Pericardium fibroblast (primary cell): ENCODE results near the gene APBA1. TPM values are rescaled to one million over a fixed set of nuclear protein-coding genes. Genes with fewer than 3 reads are reported as not detected.

Source experiments
- total RNA-seq: library from RNA; depleted of rRNA; stranded (reverse); fragments of >200 nt; gene quantifications from 2 replicates; pipeline ENCODE4 v1.2.3, GENCODE V29; 2015

Gene APBA1
- total RNA-seq, result 3.7 and 11.3 TPM in 2 replicates

DNA sequence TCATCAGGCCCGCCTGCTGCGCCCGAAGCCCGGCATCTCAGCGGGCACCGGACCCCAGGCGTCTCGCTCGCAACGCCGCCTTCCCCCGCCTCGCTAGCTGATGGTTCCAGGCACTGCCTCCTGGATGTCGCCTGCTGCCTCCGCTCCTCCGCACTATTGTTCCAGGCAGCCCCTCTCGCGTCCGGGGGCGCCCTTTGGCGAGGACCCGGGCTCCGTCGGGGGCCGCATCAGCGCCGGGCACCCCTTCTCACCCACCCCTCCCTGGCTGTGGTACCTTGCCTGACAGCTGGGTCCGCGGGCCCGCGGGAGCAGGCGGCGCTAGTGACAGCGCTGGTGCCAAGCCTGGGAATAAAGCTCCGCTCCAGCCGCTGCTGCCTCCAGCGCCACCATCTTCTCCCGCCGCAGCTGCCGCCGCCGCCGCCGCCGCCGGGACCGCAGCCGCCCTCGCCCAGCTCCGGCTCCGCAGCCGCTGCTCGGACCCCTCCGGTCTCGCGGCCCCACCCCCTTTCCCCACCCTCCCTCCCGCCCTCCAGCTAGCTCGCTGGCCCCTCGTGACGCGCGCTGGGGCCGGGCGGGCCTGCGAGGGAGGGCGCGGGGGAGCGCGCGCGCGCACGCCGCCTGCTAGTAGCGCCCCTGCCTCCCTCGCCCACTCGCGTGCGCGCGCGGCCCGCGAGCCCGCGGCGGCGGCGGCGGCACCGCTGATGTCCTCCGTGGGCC lies at the start of gene APBA1:
TSS of gene APBA1 (minus strand) at position 493 of the 717 bp plus-strand sequence.

Other genes starting within 250 kb of the APBA1 start
- 17.2 and 20.8 TPM in 2 replicates for gene PTAR1, start 87.6 kb upstream of the APBA1 start, total RNA-seq
- not detected in 2 replicates for gene CFAP95, start 148.4 kb upstream of the APBA1 start, total RNA-seq